HG03103 (cell line): Measurements from ENCODE around the gene SIK2.
"Not testable (repeated sequence)": the region's sequence is repeated elsewhere in the genome, so short reads cannot be mapped to it uniquely, and the experiment has no call there.

Source experiments
- ATAC-seq: cut with Tn5 transposase; IDR thresholded peaks from one replicate; pipeline ENCODE4 v1.9.1; 2021; ENCODE audit warnings: low read depth; ENCODE audit not compliant: unreplicated experiment

Gene SIK2

DNA sequence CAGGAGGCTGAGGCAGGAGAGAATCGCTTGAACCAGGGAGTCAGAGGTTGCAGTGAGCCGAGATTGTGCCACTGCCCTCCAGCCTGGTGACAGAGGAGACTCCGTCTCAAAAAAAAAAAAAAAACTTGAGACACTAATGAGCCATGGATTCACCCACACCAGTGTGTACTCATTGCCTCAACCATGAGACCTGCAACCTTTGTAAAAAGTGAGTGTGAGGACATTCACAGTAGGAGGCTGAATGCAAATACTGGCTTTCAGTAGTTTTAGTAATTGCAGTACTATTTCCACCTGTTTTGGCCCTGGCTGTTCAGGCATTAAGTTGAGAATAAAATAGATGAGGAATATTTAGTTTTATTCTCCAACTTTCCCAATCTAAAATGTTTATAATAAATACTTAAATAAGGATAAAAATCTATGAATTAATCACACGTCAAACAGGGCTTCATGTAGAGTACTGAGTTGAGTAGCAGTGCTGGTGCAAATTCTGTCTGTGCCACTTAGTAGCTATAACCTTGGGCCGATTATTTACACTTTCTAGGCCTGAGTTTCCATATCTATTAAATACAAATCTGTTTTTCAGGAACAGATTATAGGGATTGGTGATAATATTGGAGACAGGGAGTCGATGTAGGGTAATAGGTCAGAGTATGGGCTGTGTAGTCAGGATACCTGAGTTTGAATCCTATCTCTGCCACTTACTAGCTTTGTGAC, 91.1 kb downstream of the SIK2 start:
- ATAC-seq, result no peak

DNA sequence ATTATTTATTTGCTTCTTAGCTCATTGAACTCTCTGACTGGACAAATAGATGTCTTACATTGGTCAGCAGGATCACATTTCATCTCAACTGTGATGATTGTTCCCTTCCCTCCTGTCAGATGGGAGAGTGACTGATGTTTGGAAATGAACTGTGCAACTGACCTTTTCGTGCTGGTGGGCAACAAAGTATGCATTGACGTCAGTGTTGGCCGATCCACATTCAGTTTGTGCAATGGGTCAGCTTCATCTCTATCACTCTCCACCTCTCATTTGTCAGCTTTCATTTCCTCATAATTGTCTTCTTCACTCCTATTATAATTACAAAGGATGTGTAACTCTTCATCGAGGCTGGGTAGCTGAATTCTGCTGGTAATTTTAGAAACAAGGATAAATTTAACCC, 92.6 kb downstream of the SIK2 start:
- no peak for ATAC-seq

- no peak for ATAC-seq
Measured at GRCh38 chr11:111696556-111696955, 94.3 kb downstream of the SIK2 start.

DNA sequence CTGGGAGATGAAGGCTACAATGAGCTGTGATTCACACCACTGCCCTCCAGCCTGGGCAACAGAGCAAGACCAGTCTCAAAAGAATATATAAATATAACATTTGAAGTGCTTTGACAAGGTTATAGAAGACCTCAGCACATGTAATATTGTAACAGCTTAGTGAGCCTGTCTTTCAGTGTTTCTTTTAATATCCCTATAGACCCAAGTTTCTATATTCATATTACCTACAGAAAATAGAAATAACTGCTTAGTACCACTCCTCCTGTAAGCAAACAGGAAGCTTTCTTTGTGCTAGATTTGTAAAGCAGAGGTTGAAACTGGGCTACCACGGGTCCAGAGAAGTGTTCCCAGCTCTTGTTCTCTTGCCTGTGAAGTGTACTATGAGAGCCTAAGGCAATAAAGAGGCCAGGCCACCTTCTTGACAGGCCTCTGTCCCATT, 95.7 kb downstream of the SIK2 start:
- ATAC-seq, result peak; percentile 62

DNA sequence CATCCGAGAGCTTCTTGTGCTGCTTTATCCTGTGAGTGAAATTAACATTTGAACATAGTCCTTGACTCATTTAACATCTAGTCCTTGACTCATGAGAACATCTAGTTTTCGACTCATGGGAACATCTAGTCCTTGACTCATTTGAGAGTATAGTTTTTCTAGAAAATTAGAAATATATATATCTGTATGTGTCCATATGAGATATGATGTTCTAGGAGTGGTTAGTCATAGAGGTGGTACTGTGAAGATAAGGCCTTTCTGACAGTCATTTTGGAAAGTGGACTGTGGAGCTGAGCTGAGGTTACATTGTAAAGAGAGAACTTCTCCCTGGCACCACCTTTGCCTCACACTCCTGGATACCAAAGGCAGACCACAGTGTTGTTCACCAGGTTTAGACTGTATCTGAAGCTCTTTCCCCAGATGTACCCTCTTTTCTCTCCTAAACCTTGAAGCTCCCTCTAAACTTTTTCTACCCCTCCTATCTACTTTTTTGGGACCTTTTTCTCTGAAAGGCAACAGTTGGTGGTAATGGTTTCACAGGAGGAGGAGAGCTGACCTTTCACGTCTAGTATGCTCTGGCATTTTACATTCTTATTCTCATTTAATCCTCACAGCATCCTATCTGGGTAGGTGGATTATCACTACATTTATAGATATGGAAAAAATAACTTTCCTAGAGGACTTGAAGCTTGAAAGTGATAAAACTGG, 96.8 kb downstream of the SIK2 start:
- no peak for ATAC-seq

- no peak for ATAC-seq
Measured at GRCh38 chr11:111699579-111700156, 97.4 kb downstream of the SIK2 start.

DNA sequence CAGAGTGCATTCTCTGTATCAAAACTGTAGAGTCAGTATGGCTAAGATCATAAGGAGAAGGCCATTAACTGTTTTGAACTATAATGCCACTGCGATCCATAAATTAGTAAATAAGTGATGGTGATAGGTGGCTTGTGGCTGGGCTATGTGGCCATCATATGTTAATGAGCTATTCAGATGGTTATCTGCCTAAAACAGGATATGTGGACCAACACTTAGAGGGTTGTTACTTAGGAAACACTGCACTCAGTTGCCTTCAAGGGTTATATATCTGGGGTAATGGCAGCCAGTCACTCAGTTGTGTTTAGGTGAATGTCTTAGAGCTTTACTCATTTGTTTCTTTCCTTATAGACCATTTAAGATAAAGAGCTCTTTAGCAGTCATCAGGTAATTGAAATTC, 97.9 kb downstream of the SIK2 start:
- ATAC-seq, result no peak

GRCh38 chr11:111702623-111703022, 100.4 kb downstream of the SIK2 start:
- no peak for ATAC-seq

GRCh38 chr11:111703576-111703975, 101.3 kb downstream of the SIK2 start:
- ATAC-seq, result no peak

- no peak for ATAC-seq
Measured at GRCh38 chr11:111707039-111707690, 104.9 kb downstream of the SIK2 start.

DNA sequence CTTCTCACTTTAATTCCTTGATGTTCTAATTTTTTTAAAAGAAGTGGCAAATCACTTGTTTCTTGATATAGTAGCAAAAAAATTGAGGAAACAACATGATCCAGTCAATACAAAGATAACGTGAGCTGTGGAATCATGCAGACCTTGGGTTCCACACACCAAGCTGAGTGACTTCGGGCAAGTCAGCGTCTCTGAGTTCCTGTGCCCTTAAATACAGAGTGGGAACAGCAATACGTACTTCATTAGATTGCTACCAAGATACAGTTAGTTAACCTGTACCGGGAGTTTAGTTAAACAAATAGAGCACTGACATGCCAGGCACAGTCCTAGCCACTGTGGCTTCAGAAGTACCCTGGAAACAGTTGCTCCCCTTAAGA, 105.4 kb downstream of the SIK2 start:
- ATAC-seq, result no peak

- ATAC-seq, result no peak
Measured at GRCh38 chr11:111714522-111714921, 112.3 kb downstream of the SIK2 start.

DNA sequence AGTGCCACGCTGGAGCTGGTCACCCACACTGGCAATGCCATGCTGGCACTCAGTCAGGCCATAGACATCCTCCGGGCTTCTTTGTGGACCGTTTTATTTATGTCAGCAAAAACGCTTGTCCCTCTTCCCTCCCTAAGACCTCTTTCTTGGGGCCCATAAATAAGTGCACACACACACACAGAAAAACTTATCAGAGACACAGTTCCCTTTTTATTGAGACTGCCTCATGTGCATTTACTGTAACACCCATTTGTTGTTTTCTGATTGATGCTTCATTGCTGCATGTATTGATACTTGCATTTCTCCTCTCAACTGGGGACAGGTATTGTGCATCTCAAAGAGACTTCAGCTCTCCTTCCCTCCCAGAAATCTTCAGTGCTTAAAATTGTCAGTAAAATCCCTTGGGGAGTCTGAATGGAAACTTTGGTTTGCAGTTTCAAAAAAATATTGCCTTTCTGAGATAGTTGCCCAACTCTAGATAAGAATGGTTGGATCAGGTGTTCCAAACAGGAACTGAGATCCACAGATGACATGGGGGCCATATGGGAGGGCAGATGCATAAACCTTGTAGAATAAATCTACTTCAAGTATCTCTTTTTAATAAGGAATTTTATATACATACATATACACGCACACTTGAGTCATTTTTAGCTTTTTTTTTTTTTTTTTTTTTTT, 113.0 kb downstream of the SIK2 start:
- ATAC-seq, result no peak

DNA sequence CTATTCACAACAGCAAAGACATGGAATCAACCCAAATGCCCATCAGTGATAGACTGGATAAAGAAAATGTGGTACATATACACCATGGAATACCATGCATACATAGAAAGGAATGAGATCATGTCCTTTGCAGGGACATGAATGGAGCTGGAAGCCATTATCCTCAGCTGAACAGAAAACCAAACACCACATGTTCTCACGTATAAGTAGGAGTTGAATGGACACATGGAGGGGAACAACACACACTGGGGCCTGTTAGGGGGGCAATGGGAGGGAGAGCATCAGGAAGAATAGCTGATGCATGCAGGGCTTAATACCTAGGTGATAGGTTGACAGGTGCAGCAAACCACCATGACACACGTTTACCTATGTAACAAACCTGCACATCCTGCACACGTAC, 115.4 kb downstream of the SIK2 start:
- not testable (repeated sequence) for ATAC-seq

DNA sequence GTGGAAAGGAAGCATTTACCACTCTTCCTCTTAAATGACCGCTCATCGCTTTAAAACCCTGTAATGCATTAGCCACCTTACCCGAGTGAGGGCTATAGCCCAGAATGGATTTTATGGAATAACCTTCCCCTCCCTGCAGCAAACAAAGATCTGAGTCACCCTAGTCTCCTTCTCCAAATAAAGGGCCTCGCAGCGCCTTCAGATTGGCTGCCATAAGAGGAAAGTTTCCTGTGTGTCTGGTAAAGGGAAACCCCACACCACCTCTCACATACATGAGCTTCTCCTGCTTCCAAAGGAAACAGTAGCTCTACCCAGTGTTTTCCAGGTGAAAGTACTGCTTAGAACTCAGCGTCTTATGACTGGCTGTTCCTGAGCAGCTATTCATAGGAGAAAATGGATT, 116.2 kb downstream of the SIK2 start:
- ATAC-seq, result no peak

DNA sequence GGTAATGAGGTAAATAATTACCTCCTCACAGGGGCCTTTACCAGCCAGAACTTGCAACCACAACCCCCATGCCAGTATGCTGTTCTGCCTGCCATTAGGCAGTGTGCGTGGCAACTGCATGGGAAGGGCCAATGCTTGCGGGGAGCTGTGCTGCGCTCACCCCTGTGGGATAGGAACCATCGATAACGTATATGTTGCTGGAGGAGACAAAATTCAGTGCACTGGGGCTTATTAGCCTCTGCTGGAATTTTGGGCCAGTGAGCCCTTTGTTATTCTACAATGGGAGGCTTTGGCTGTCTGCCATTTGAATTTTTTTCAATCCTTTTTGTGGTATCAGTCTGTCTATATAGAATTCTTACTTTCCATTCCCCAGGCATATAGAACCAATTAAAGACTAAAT, 116.6 kb downstream of the SIK2 start:
- no peak for ATAC-seq

GRCh38 chr11:111719379-111719778, 117.1 kb downstream of the SIK2 start:
- no peak for ATAC-seq

DNA sequence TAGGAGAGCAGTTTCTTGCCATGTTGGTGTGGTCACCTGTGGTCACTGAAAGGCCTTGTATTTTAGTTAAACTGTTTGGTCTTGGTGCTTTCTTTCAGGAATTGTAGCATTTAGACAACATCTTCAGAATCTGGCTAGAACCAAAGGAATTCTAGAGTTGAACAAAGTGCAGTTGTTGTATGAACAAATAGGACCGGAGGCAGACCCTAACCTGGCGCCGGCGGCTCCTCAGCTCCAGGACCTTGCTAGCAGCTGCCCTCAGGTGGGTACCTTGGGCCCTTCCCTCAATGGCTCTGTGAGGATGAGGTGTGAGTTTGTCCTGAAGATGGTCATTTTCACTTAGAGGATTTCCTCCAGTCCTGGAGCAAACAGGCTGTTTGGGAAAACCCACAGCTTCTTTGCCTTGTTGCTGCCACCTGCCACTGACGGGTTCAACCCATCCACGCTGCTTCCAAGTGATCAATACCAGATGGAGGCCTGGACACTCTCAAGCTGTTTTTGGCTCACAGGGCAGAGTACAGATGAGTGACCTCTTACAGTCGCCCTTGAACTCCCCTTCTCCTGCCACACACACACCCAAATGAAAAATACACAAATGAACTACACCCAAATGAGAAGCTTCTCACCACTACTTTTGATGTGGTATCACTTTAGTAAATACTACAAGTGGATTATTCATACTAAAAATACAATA, 118.7 kb downstream of the SIK2 start:
- no peak for ATAC-seq

- ATAC-seq, result no peak
Measured at GRCh38 chr11:111722501-111722900, 120.3 kb downstream of the SIK2 start.

DNA sequence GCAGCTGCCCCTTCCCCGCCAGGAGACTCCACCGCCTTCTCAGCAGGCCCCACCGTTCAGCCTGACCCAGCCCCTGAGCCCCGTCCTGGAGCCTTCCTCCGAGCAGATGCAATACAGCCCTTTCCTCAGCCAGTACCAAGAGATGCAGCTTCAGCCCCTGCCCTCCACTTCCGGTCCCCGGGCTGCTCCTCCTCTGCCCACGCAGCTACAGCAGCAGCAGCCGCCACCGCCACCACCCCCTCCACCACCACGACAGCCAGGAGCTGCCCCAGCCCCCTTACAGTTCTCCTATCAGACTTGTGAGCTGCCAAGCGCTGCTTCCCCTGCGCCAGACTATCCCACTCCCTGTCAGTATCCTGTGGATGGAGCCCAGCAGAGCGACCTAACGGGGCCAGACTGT, 121.3 kb downstream of the SIK2 start:
- no peak for ATAC-seq
